ENCODE measurements around the gene ZKSCAN5. TPM values are rescaled to one million over a fixed set of nuclear protein-coding genes. Genes with fewer than 3 reads are reported as not detected.

ZKSCAN5 gene
- total and polyA plus RNA-seq, 2 of the 8 experiments (the other 6 are each of a cell fraction or from before 2014, with no cell fraction given) = 5.3 to 13.5 TPM

DNA sequence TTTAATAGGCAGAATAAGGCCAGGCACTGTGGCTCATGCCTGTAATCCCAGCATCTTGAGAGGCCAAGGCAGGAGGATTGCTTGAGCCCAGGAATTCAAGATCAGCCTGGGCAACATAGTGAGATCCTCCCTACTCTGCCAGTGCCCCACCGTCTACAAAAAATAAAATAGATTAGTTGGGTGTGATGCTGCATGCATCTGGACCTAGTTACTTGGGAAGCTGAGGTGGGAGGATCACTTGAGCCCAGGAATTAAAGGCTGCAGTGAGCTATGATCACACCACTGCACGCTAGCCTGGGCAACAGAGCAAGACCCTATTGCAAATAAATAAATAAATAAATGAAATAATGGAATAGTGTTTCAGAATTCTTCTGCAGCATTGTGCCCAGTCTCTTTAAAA, 31.2 kb downstream of the ZKSCAN5 start:
- no peak overlapping the region for H3K9ac ChIP-seq (replicated peaks in 1 of 4; ENCODE audit: extremely low read depth in 1 of 4, low read depth in 3 of 4, low read length in 3 of 4)
- H4K91ac ChIP-seq (replicated peaks; ENCODE audit: insufficient read length, low read length) = no peak overlapping the region
- H4K20me1 ChIP-seq (replicated peaks in 1 of 2; ENCODE audit: control insufficient read depth in 1 of 2, insufficient read depth in 2 of 2, low read length in 2 of 2) = no peaks in the 10 kb centered on the region
- ChIA-PET POLR2A (ENCODE audit: partially characterized antibody) (interaction anchor here (1.1 to 1.3 kb wide), 2 partner anchors 10 to 494 kb away, joined by 3 read pairs; no protein-coding TSS in a partner anchor), CTCF (ENCODE audit: partially characterized antibody) (interaction anchor here (0.9 to 1.9 kb wide), 2 partner anchors 10 to 18 kb away, joined by 3 to 9 read pairs; no protein-coding TSS in a partner anchor)
- no peak overlapping the region for H2BK12ac ChIP-seq (ENCODE audit: low read depth, low read length)
- no peaks in the 10 kb centered on the region for H3K4me1 ChIP-seq (replicated peaks in 1 of 4; ENCODE audit: control insufficient read depth in 3 of 4, insufficient read depth in 4 of 4, low read length in 3 of 4)
- no peak overlapping the region for H3K18ac ChIP-seq (ENCODE audit: extremely low read depth, low read length)
- H3K36me3 ChIP-seq (ENCODE audit: control insufficient read depth in 2 of 4, insufficient read depth in 4 of 4, low read length in 3 of 4) = peaks cover 12 to 35% (median 20%) of the 10 kb centered on the region in 4 experiments; a peak in 7 of 8 replicates
- no peak for FAIRE-seq
- H2AFZ ChIP-seq (ENCODE audit: low read length) = no peak overlapping the region
- H2AK5ac ChIP-seq (ENCODE audit: low read depth, low read length) = no peak overlapping the region
- H3K4ac ChIP-seq (replicated peaks; ENCODE audit: insufficient read length, low read depth, low read length) = no peak overlapping the region
- no peak overlapping the region for H3K27ac ChIP-seq (ENCODE audit: low read depth, low read length)
- 100% methylated on average over 2 of the region's 2 CpGs; no CpG with 5 or more reads in 1 of the 2 experiments for WGBS, 2 experiments (ENCODE audit: extremely low coverage in 1 of 2, insufficient coverage in 1 of 2, insufficient read length in 1 of 2, insufficient replicate concordance in 2 of 2, low coverage in 1 of 2, low lambda C conversion rate in 2 of 2, missing lambda C conversion rate in 1 of 2)
- H3K9me3 ChIP-seq (ENCODE audit: insufficient read depth in 2 of 2, low read depth in 1 of 2, low read length in 1 of 2) = peaks cover 50% of the 10 kb centered on the region in 2 experiments
- no peaks in the 10 kb centered on the region for H3K27me3 ChIP-seq (replicated peaks in 1 of 4; ENCODE audit: control insufficient read depth in 3 of 4, extremely low read depth in 1 of 4, insufficient read depth in 3 of 4, low read length in 3 of 4)
- H2BK20ac ChIP-seq (ENCODE audit: low read length) = no peak overlapping the region
- H3K23me2 ChIP-seq (ENCODE audit: low read depth, low read length) = no peaks in the 10 kb centered on the region
- H2BK5ac ChIP-seq (ENCODE audit: low read depth, low read length) = no peak overlapping the region
- H3K79me1 ChIP-seq (ENCODE audit: low read depth, low read length) = no peaks in the 10 kb centered on the region
- H3K56ac ChIP-seq (replicated peaks; ENCODE audit: insufficient read length, low read depth, low read length) = no peak overlapping the region
- H3K79me2 ChIP-seq (ENCODE audit: control insufficient read depth in 1 of 2, insufficient read depth in 2 of 2, low read length in 2 of 2) = no peaks in the 10 kb centered on the region
- no peak overlapping the region for H3K4me3 ChIP-seq (ENCODE audit: extremely low read depth in 1 of 4, insufficient read depth in 2 of 4, low read depth in 3 of 4, low read length in 4 of 4)
- H4K8ac ChIP-seq (ENCODE audit: extremely low read depth, insufficient read depth, low read length) = no peak overlapping the region
- no peak overlapping the region for H3K23ac ChIP-seq (ENCODE audit: insufficient read length)
- no peak overlapping the region for H4K5ac ChIP-seq (ENCODE audit: insufficient read length, low read depth, low read length)
- H2BK15ac ChIP-seq (ENCODE audit: low read length) = no peak overlapping the region
- H3K4me2 ChIP-seq (ENCODE audit: insufficient read depth in 1 of 2, low read depth in 2 of 2, low read length in 2 of 2) = no peak overlapping the region
- no peak for DNase-seq (ENCODE audit: low read depth in 1 of 2, low spot score in 2 of 2)
- H3K14ac ChIP-seq (ENCODE audit: insufficient read length) = no peak overlapping the region
- H2BK120ac ChIP-seq (replicated peaks; ENCODE audit: low read depth, low read length) = no peak overlapping the region
- TF ChIP-seq POU5F1 (IDR thresholded peaks at IDR 0.05; ENCODE audit: low read depth, low read length) (no peak), MAFK (IDR thresholded peaks at IDR 0.05; ENCODE audit: low read depth, low read length) (no peak), RXRA (IDR thresholded peaks at IDR 0.05; ENCODE audit: insufficient read depth, low read depth, low read length) (no peak), TAF7 (optimal IDR thresholded peaks at IDR 0.05; ENCODE audit: borderline replicate concordance, low read depth, low read length) (no peak), JUN (IDR thresholded peaks at IDR 0.05; ENCODE audit: low read depth, low read length) (no peak), GABPA (IDR thresholded peaks at IDR 0.05; ENCODE audit: borderline replicate concordance, insufficient read depth, low read length) (no peak), RNF2 (IDR thresholded peaks at IDR 0.05; ENCODE audit: borderline replicate concordance, low read depth, low read length, missing control alignments, poor library complexity, severe bottlenecking) (no peak), ZNF274 (IDR thresholded peaks at IDR 0.05; ENCODE audit: borderline replicate concordance, extremely low read depth, low read length) (no peak), YY1 (IDR thresholded peaks at IDR 0.05; ENCODE audit: low read depth, low read length) (no peak), POLR2AphosphoS5 (IDR thresholded peaks at IDR 0.05; ENCODE audit: low read depth, low read length) (no peak), CEBPB (IDR thresholded peaks at IDR 0.05; ENCODE audit: low read depth, low read length) (no peak), EGR1 (IDR thresholded peaks at IDR 0.05; ENCODE audit: borderline replicate concordance, low read depth, low read length) (no peak), SRF (IDR thresholded peaks at IDR 0.05; ENCODE audit: low read depth, low read length) (no peak)
- TF ChIP-seq, protein P1, sequence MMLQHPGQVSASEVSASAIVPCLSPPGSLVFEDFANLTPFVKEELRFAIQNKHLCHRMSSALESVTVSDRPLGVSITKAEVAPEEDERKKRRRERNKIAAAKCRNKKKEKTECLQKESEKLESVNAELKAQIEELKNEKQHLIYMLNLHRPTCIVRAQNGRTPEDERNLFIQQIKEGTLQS (IDR thresholded peaks at IDR 0.05; ENCODE audit: insufficient read depth, low read depth, low read length) = no peak
